Left ventricle myocardium inferior (tissue), 1 donor: ENCODE measurements around the gene SPATA32. TPM values are rescaled to one million over a fixed set of nuclear protein-coding genes. Genes with fewer than 3 reads are reported as not detected.

Experiments
- DNase-seq: peaks from one replicate; pipeline ENCODE4 v3.0.0-alpha.2; 2020
- H3K27ac ChIP-seq: fragments of 200-600 bp; replicated peaks from 2 replicates; pipeline ENCODE4 v1.8.0; 2021
- H3K27me3 ChIP-seq: fragments of 200-600 bp; 2 replicates; pipeline ENCODE4 v1.8.0; 2021; ENCODE audit warnings: low read depth
- H3K36me3 ChIP-seq: fragments of 200-600 bp; 2 replicates; pipeline ENCODE4 v1.8.0; 2021
- H3K4me1 ChIP-seq: fragments of 200-600 bp; 2 replicates; pipeline ENCODE4 v1.8.0; 2021
- H3K4me3 ChIP-seq: fragments of 200-600 bp; 2 replicates; pipeline ENCODE4 v1.8.0; 2021; ENCODE audit warnings: mild to moderate bottlenecking, moderate library complexity
- H3K9me3 ChIP-seq: fragments of 200-600 bp; replicated peaks from 2 replicates; pipeline ENCODE4 v1.8.0; 2021
- intact Hi-C: fragments of 100-400 bp; cut with micrococcal nuclease; formaldehyde crosslinking; loops from one replicate; pipeline ENCODE4 v1.11.0; 2022
- total RNA-seq: library from RNA; stranded (reverse); fragmentation: NEBNext Ultra II Directional; extraction: Animal tissue kit (Norgen Biotek cat#: 25700); gene quantifications from one replicate; pipeline ENCODE4 v1.2.1, GENCODE V29; 2021
- TF ChIP-seq, protein P1 (sequence below): fragments of 200-600 bp; IDR thresholded peaks from 2 replicates; pipeline ENCODE4 v1.8.0; 2021; ENCODE audit warnings: antibody characterized with exemption, mild to moderate bottlenecking, borderline replicate concordance
- donor health status: DM: no; HTN: yes; CAD: no; lungs with severe emphysema.

Gene SPATA32
- total RNA-seq, 1 donor from 2014 or later: not detected

DNA sequence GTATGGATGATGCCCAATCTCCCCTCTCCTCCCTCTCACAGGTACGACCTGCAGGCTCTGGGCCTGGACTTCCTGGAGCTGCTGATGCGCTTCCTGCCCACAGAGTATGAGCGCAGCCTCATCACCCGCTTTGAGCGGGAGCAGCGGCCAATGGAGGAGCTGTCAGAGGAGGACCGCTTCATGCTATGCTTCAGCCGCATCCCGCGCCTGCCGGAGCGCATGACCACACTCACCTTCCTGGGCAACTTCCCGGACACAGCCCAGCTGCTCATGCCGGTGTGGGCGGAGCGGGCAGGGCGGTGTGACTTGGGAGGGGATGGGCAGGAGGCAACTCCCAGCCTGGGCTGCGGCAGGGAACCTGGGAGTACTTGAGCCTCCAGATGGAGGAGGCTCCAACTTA lies 18.1 kb downstream of the SPATA32 start:
- intact Hi-C loops: no loop called here
- Histone ChIP-seq H3K9me3 (no peaks in the 10 kb centered on the region), H3K27ac (no peak overlapping the region), H3K4me3 (no peak overlapping the region), H3K4me1 (peaks cover 31% of the 10 kb centered on the region), H3K27me3 (no peaks in the 10 kb centered on the region), H3K36me3 (peaks cover 33% of the 10 kb centered on the region)
- DNase-seq: no peak
- TF ChIP-seq, protein P1, sequence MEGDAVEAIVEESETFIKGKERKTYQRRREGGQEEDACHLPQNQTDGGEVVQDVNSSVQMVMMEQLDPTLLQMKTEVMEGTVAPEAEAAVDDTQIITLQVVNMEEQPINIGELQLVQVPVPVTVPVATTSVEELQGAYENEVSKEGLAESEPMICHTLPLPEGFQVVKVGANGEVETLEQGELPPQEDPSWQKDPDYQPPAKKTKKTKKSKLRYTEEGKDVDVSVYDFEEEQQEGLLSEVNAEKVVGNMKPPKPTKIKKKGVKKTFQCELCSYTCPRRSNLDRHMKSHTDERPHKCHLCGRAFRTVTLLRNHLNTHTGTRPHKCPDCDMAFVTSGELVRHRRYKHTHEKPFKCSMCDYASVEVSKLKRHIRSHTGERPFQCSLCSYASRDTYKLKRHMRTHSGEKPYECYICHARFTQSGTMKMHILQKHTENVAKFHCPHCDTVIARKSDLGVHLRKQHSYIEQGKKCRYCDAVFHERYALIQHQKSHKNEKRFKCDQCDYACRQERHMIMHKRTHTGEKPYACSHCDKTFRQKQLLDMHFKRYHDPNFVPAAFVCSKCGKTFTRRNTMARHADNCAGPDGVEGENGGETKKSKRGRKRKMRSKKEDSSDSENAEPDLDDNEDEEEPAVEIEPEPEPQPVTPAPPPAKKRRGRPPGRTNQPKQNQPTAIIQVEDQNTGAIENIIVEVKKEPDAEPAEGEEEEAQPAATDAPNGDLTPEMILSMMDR: no peak

GRCh38 chr17:45242029-45242414 lies 19.9 kb downstream of the SPATA32 start:
- peaks cover 17% of the 10 kb centered on the region for H3K4me1 ChIP-seq
- H3K9me3 ChIP-seq: no peaks in the 10 kb centered on the region
- H3K27me3 ChIP-seq: no peaks in the 10 kb centered on the region
- no peak overlapping the region for H3K27ac ChIP-seq
- peak overlapping the region; percentile 56 for H3K4me3 ChIP-seq
- DNase-seq: no peak
- intact Hi-C loops: no loop called here
- peaks cover 46% of the 10 kb centered on the region for H3K36me3 ChIP-seq
- TF ChIP-seq, protein P1: no peak

- Histone ChIP-seq H3K27ac (no peak overlapping the region), H3K4me3 (peak overlapping the region; percentile 56), H3K4me1 (peaks cover 12% of the 10 kb centered on the region), H3K36me3 (peaks cover 46% of the 10 kb centered on the region), H3K27me3 (no peaks in the 10 kb centered on the region), H3K9me3 (no peaks in the 10 kb centered on the region)
- TF ChIP-seq, protein P1: no peak
- intact Hi-C loops: no loop called here
- DNase-seq: no peak
Observed at GRCh38 chr17:45241328-45242028, 20.4 kb downstream of the SPATA32 start.

DNA sequence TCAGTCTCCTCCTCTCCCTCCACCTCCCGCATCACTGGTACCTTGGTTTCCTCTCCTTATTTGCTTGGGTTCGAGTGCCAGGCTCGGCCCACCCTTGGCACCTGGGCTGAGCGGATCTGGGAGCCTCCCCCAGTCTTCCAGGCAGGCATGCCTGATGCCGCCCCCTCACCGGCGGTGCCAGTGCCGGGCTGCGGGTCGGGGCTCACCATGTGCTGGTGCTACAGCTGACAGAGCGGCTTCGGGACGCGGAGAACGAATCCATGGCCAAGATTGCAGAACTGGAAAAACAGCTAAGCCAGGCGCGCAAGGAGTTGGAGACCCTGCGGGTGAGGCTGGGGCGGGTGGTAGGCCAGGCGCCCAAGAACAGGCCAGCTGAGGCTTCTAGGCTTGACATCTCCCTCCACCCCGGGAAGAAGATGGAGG lies 21.0 kb downstream of the SPATA32 start:
- Histone ChIP-seq H3K9me3 (no peaks in the 10 kb centered on the region), H3K36me3 (peaks cover 51% of the 10 kb centered on the region), H3K4me3 (peak overlapping the region; percentile 56), H3K27ac (no peak overlapping the region), H3K4me1 (peaks cover 8% of the 10 kb centered on the region), H3K27me3 (no peaks in the 10 kb centered on the region)
- intact Hi-C loops: no loop called here
- DNase-seq: no peak
- TF ChIP-seq, protein P1: no peak

GRCh38 chr17:45238155-45238774 lies 23.6 kb downstream of the SPATA32 start:
- intact Hi-C loops: no loop called here
- TF ChIP-seq, protein P1: no peak
- Histone ChIP-seq H3K36me3 (peaks cover 30% of the 10 kb centered on the region), H3K9me3 (no peaks in the 10 kb centered on the region), H3K4me3 (no peak overlapping the region), H3K27me3 (no peaks in the 10 kb centered on the region), H3K27ac (no peak overlapping the region), H3K4me1 (peaks cover 8% of the 10 kb centered on the region)
- DNase-seq: no peak
